GM19035 (cell line): ENCODE measurements around the gene APPL1.
A peak's percentile ranks its signal among the peaks of the same experiment; 100 is the strongest.

ENCODE experiments used
- ATAC-seq: cut with Tn5 transposase; IDR thresholded peaks from one replicate; pipeline ENCODE4 v1.9.1; 2021; ENCODE audit not compliant: unreplicated experiment

Gene APPL1, protein sequence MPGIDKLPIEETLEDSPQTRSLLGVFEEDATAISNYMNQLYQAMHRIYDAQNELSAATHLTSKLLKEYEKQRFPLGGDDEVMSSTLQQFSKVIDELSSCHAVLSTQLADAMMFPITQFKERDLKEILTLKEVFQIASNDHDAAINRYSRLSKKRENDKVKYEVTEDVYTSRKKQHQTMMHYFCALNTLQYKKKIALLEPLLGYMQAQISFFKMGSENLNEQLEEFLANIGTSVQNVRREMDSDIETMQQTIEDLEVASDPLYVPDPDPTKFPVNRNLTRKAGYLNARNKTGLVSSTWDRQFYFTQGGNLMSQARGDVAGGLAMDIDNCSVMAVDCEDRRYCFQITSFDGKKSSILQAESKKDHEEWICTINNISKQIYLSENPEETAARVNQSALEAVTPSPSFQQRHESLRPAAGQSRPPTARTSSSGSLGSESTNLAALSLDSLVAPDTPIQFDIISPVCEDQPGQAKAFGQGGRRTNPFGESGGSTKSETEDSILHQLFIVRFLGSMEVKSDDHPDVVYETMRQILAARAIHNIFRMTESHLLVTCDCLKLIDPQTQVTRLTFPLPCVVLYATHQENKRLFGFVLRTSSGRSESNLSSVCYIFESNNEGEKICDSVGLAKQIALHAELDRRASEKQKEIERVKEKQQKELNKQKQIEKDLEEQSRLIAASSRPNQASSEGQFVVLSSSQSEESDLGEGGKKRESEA

DNA sequence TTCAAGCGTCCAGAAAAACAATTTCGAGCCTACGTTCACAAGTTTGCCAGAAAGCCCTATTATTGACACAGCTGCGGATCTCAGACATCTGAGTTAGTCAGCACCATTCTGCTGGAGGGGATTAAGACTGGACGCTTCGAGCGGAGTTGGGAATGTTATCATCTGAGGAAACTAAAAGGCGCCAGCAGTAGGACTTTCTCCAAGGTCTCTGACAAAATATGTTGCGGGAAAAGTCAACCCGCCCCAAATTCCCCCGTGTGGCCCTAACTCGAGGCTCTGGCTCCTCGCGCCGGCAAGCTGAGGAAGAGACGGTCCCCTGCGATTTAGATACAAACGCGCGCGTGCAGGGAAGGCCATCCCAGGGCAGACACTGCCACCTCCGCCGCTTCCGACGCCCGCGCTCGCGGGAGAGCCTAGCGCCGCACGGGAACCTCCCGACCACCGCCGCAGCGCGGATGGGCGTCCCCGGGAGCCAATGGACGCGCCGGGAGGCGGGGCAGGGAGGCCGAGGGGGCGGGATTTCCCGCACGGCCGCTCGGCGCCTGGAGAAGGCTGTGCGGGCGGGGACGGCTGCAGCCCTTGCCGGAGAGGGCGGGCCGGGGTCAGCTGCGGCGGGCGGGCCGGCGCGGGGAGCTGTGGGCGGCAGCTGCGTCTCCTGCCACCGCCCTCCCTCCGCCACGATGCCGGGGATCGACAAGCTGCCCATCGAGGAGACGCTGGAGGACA lies at the start of gene APPL1:
Gene APPL1, plus strand, starts transcription at position 526 of the 726 bp plus-strand sequence. Its CDS starts 155 bp downstream, at position 681.
- ATAC-seq, result peak; percentile 90

DNA sequence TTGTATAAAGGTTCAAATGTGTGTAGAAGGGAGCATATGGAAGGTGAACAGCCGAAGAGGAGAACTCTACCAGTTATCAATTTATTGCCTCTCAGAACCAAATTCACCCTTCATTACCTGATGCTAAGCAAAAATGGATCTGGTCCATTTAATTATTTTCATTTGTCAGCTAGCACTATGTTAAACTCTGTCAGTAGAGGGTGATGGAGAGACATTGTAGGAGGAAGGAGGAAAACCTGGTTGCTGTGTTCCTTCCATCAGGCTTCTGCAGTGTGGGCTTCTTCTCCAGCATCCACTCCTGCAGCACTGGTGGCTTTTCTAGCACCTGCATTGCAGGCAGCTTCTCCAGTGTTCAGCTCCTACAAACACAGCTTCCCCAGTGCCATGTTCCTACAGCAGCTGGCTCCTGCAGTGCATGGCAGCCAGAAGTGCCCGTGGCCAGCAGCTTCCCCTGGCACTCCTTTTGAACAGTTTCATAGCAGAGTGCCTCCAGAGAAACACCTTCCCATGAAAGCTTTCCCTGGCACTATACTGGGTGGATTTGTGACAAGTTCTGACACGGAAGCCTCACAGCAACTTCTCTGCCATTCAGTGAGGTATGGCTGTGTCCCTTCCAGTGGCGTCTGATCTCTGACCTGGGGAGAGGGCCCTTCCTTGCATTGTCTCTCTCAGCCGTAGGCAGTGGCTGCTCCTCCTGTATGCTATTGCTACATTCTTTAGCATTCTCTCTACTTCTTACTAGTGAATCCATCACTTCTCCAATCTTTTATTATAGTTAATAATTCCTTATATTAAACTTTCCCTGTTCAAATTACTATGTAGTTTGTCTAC lies 47.7 kb upstream of the APPL1 start:
- ATAC-seq, result no peak

DNA sequence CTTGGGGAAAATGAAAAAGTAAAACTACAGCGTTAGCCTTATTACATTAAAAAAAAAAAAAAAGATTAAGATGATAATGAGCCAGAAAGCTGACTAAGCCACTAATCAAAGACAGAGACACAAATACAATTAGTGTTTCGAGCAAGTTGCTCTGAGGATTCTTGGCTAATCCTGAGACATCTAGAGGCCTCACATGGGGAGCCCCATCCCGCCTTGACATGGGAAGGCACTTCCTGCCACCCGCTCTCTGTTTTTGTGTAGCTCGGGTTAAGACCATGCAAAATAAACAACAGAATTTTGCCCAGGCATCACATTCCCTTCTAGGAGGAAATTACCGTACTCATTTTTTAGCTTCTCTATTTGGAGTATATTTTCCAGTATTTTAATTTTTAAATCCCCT lies 43.0 kb upstream of the APPL1 start:
- ATAC-seq, result no peak

DNA sequence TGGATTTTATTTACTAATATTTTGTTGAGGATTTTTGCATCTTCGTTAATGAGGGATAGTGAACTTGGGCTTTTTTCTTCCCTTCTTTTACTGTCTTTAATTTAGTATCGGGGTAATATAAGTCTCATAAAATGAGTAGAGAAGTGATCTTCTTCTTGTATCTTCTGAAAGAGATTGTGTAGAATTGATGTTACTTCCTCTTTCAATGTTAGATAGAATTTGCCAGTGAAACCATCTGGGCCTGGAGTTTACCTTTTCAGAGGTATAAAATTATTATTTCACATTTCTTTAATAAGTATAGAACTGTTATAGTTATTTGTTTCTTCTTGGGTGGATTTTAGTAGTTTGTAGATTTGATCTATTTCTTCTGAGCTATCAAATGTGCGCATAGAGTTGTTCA lies 35.5 kb upstream of the APPL1 start:
- ATAC-seq, result no peak

DNA sequence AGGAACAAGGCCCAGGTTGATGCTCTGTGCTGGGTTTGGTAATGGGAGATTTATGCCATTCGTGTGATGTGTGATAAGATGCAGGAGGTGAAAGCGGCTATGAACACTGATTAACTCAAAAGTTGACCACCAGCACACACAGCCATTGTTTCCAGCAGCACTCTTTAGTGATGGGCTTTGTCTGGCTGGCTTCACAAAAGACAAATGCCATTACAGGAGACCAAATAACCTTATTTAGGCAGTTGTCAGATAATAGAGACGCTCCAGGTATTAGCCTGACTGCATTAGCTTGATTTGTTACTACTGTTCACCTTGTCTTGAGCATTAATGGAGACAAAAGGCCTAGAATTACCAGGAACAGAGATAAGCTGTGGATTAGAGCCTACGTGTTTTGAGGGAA lies 32.9 kb upstream of the APPL1 start:
- no peak for ATAC-seq

DNA sequence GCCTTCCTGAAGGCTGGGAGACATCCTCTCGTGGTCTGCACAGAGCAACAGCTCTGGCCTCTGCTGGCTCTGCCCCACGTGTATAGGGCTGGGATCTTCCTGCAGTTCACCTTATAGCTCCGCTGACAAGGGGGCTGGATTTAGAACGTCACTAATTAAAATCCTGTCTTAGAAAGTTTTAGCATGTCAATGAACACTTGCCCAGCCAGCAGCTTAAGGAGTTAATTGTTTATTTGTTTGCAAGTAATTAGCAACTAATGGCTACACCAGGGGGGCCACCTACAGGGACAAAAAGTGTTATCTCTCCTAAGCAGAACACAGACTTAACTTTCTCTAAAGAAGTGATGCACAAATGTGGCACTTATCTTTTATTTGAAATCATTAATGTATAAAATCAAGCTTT lies 27.6 kb upstream of the APPL1 start, which contains the start of gene HESX1:
Gene HESX1, minus strand, starts transcription at position 84 of the 403 bp plus-strand sequence. Its CDS starts 60 bp downstream, at position 24.
- ATAC-seq, result no peak

DNA sequence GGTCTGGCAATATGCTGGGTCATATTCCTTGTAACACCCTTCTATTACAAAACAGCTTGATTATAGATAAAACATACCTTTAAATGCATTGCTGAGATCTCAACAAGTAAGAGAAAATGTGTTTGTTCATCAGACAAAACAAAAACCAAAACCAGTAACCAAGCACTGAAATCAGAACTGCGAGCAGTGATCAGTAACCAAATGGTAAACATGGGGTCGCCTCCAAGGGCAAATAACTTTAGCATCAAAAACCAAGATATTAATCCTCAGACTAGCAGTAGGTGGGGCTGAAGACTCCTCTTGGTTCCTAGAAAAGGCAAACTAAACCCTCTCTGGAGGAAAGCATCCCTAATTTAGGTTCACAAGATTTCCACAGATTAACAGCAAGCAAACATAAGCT lies 21.1 kb upstream of the APPL1 start:
- no peak for ATAC-seq

DNA sequence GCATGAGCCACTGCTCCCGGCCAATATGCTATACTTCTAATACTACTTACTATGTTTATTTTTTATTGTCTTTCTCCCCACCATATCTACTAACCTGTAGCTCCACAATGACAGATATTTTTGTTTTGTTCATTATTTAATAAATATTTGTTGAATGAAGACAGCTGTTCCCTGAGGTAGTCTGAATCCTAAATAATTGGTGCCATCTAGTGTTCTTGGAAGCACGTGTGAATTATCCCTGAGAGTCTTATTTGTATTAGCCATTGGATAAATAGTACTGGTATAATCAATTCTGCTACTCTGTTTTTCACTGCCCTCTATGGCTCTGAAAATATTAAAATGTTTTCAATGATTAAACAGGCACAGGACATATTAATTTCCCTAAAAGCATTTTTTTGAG lies 5.6 kb upstream of the APPL1 start:
- no peak for ATAC-seq

DNA sequence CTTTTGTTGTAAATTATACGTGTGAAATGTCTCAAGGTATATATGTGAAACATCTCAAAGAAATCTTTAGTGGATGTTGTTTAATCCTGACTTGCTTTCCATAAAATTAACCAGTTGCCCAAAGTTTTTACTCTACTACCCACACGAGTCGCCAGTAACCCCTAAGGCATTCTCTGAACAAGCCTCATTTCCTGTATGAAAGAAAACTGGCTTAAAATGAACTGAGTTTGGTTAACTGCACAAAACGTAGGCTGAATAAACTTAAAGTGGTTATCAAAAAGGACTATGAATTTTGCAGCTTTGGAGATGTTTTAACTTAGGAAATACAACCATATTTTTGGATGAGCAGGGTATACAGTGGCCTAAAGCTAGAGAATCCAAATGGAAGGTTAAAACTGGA lies 2.7 kb upstream of the APPL1 start:
- ATAC-seq, result no peak

DNA sequence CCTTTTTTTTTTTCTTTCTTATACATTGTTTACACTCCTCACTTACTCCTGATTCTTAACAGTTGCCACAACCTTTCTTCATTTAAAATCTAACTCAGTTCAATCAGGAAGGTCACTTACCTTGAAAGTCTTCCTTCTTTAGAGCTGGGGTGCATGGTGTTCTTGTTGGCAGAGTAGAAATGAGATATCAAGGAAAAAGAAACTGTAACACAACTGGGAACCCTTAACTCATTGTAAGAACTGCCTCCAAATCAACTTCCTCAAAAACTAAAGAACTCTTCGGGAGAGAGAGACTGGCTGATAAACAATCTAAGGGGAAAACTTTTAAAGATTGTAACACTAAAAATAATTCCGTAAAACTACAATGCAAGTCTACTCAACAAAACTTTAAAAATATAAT lies 1.4 kb upstream of the APPL1 start:
- ATAC-seq, result no peak

DNA sequence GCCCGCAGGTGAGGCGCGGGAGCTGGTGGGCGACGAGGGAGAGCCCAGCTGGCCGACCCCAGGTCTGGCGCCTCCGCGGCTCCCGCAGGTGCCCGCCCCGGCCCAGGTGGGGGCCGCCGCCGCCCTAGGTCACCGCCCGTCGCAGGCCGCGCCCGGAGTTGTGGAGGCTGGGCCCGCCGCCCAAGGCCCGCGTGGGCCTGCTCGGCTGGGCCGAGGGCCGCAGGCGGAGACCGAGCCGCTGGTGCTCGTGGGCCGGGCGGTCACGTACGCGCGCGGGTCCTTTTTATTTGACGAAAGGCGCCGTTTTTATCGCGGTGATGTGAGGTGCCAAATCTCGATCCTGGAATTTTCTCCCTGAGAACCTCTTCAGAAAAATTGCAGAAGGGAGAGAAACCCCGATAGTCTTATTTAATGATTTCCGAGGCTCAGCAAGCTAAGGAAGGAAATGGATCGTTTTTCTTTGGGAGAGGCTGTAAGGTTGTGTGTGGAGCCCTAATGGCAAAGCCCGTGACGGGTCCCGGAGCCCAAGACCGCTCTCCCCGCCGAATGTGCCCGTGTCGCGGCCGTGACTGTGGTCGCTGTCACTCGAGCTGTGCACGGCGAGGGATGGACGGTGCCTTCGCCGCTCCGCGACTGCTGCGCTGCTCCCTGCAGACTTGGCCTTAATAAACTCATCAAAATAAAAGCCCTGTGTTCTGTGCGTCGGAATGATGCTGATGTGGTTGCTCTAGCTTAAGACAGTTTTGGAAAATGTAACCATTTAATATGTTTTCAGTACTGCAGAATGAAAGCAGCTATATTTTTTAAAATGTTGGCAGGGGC lies 612 bp downstream of the APPL1 start:
- peak; percentile 44 for ATAC-seq

DNA sequence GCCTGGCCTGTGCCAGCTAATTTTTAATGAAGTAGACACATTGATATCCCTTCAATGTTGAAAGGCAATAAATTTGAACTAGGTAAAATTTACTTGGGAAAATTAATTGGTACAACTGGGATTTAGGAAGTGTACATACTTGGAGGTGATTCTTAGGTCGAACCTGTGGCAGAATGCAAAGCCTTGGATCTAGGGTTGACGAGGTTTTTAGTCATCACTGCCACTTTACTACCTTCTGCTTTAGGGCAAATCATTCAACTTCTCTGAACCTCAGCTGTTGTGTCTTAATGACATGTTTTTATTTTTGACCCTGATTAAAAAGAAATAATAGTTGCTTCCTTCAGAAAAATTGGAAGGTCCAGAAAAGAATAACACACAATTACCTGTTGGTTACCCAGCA lies 2.5 kb downstream of the APPL1 start:
- no peak for ATAC-seq

DNA sequence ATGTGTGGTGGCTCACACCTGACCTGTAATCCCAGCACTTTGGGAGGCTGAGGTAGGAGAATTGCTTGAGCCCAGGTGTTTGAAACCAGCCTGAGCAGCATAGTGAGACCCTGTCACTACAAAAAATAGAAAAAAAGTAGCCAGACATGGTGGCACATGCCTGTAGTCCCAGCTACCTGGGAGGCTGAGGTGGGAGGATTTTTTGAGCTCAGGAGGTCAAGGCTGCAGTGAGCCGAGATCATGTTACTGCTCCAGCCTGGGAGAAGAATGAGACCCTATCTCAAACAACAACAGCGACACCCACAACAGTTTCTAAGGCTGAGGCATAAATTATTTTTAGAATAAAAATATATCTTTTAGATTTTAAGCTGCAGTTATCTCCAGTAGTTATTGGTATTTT lies 6.3 kb downstream of the APPL1 start:
- no peak for ATAC-seq

DNA sequence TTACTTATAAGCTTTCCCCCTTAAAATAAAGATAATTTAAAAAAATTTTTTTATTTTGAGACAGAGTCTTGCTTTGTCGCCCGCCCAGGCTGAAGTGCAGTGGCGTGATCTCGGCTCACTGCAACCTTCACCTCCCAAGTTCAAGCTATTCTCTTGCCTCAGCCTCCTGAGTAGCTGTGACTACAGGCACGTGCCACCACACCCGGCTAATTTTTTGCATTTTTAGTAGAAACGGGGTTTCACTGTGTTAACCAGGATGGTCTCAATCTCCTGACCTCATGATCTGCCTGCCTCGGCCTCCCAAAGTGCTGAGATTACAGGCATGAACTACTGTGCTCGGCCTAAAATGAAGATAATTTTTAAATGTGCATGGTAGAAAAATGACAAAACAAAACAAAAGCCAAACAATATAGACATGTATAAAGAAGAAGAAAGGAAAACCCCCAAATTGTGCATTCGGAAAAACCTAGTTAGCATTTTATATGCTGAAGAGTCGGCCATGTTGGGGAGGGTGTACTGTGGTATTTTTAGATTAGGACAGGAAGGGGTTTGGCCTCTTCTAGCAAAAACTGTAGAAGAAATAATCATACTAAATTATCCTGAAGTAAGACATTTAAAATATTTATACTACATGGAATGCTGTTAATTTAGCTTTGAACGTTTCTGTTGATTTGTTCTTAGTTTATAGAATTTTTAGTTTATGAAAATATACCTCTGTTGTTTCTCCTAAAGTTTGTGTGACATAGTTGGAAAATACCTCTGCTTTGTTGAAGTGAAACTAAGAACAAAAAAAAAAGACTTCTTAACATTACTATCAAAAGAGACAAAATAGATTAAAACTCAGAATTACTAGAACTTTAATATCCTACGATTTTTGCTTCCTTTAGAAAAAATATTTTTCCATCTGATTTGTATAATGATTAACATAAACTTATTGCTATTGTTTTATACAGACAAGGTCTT lies 7.4 kb downstream of the APPL1 start:
- peak; percentile 59 for ATAC-seq

DNA sequence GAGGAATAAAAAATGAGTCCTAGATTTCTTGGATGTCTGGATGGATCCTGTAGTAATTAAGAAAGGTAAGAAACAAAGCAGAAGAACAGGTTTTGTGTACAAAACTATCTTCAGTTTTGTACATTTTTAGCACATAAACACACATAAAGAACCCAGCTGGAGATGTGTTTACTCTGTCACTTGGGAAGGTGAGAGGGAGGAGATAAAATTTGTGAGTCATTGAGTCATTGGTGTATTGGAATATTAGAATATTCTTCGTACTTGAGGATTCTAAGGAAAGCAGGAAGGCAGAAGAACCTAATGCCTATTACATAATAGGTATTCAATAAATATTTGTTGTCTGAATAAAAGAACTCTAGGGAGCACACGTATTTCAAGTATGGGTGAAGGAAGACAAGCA lies 17.4 kb downstream of the APPL1 start:
- no peak for ATAC-seq

DNA sequence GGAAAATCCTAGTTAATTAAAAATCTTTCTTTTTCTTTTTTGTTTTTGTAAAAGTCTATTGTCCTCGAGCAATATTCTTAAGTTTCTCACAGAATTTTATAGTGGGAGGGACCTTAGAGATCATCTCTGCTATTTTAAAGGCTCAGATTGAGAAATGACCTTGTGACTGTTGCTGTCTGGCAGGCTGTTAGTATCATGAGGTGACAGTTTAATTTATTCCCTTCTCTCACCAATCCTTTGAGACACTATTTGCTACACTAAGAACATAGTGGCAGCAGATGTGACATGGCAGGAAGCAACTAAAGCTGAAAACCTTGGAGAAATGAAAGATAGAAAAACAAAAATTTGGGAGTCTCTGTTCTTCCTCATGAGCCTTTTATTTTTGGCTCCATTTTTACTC lies 24.9 kb downstream of the APPL1 start:
- no peak for ATAC-seq

DNA sequence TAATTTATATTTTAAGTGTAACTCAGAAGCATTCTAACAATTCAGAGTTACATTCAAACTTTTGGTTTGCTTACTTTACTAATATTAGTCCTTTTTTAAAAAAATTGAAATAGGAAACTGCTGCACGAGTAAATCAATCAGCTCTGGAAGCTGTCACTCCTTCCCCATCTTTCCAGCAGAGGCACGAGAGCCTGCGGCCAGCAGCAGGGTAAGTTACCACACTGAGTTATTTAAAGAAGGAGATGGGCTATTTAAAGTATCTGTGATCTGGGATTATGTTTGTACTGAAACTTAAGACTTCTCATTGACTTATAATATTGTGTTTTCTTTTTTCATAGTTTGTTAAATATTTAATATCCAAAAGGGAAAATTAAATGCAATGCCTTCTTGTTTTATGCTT lies 29.3 kb downstream of the APPL1 start:
- no peak for ATAC-seq

DNA sequence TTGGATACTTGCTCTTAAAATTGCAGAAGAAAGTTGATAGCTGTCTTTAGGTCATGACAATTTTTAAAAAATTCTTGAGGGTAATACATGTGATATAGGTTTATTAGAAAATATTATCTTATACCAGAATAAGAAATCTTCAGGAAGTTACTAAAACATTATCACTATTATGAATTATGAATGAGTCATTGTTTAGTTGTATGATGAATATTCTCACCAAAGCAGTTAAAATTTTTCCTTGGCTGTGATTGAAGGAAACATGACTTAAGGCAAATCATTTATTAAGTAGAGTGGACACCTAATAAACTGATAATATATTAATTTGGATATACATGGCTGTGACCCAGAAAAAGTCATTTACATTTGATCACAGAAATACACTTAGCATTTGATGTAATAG lies 30.1 kb downstream of the APPL1 start:
- no peak for ATAC-seq

DNA sequence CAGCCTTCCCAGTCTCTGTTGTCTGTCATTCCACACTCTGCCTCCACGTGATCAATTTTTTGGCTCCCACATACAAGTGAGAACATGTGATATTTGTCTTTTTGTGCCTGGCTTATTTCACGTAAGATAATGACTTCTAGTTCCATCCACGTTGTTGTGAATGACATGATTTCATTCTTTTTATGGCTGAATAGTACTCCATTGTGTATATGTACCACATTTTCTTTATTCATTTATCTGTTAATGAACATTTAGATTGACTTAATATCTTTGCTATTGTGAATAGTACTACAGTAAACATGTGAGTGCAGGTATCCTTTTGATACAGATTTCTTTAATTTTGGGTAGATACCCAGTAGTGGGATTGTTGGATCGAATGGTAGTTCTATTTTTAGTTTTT lies 33.6 kb downstream of the APPL1 start:
- ATAC-seq, result no peak
